AG09319 (cell line): ENCODE measurements around the gene FDXR.

ENCODE experiments used
- DNase-seq: peaks from one replicate; pipeline ENCODE4 v3.0.0-alpha.2; 2010; ENCODE audit warnings: low read depth; ENCODE audit errors: extremely low read depth
- CTCF ChIP-seq: IDR thresholded peaks from 2 replicates; pipeline ENCODE4 v1.5.1; 2011; ENCODE audit warnings: low read depth, mild to moderate bottlenecking, inconsistent platforms, low read length, moderate library complexity

Gene FDXR

GRCh38 chr17:74868908-74869255 lies 3.9 kb downstream of the FDXR start:
- DNase-seq = no peak
- no peak for TF ChIP-seq CTCF

- no peak for TF ChIP-seq CTCF
- DNase-seq = no peak
These were observed 4.4 kb downstream of the FDXR start for GRCh38 chr17:74868251-74868907.

- no peak for DNase-seq
- TF ChIP-seq CTCF = no peak
These were observed 6.5 kb downstream of the FDXR start for GRCh38 chr17:74866198-74866835.

GRCh38 chr17:74865504-74866197 lies 7.1 kb downstream of the FDXR start:
- no peak for TF ChIP-seq CTCF
- no peak for DNase-seq

- DNase-seq = peak; percentile 19
- TF ChIP-seq CTCF = peak; percentile 96
These were observed 7.9 kb downstream of the FDXR start for GRCh38 chr17:74864866-74865395.

- DNase-seq = no peak
- TF ChIP-seq CTCF = no peak
These were observed 8.4 kb downstream of the FDXR start for GRCh38 chr17:74864297-74864865.
